Dendritic cell treated with granulocyte-macrophage colony-stimulating factor and Interleukin-4, amounts not matched to agents 40 ng/mL and 50 ng/mL, for 4 days (primary cell): ENCODE data around the gene DVL2.

ENCODE experiments used
- H3K27ac Mint-ChIP-seq: one replicate; pipeline ENCODE4 v1.8.0; 2022; ENCODE audit warnings: mild to moderate bottlenecking, mixed read lengths
- H3K27me3 Mint-ChIP-seq: one replicate; pipeline ENCODE4 v1.8.0; 2022; ENCODE audit warnings: mild to moderate bottlenecking, mixed read lengths
- H3K36me3 Mint-ChIP-seq: one replicate; pipeline ENCODE4 v1.8.0; 2022; ENCODE audit warnings: low read depth, mixed read lengths
- H3K4me1 Mint-ChIP-seq: one replicate; pipeline ENCODE4 v1.8.0; 2022; ENCODE audit warnings: low read depth, mixed read lengths
- H3K4me3 Mint-ChIP-seq: one replicate; pipeline ENCODE4 v1.8.0; 2022; ENCODE audit warnings: mild to moderate bottlenecking, moderate library complexity, mixed read lengths
- H3K9me3 Mint-ChIP-seq: one replicate; pipeline ENCODE4 v1.8.0; 2022; ENCODE audit warnings: mixed read lengths
- intact Hi-C: fragments of 100-400 bp; cut with micrococcal nuclease; formaldehyde crosslinking; loops from one replicate; pipeline ENCODE4 v1.15.0; 2022

Gene DVL2

DNA sequence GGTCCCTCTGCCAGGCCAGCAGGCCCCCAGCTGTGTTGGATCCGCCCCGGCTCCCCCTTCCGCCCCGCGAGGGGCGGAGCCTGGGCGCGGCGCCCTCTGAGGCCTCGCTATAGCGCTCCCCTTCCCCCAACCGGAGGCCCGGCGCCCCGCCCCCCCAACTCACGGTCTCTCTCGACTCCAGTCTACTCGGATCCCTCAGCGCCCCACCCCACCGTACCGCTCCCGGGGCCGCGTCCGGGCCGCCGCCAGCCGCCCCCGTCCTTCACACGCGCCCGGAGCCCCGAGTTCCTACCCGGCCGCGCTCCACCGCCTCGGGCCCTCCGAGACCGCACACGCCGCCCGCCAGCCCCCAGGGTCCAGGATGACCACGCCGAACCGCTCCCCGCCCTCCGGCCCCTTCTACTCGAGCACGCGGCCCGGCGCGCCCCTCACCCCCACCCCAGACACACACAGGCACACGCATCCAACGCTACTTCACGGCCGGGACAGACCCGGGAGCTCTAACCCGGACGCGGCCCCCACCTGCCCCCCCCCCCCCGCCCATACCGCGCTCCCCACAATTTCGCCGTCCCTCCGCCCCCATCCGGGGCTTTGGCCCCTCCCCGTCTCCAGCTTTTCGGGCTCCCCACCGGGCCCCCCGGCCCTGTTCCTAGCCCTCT is 3.6 kb upstream of the DVL2 start:
- Mint-ChIP-seq H3K27ac (peak overlapping the region; percentile 98), H3K9me3 (no peaks in the 10 kb centered on the region), H3K4me1 (peaks cover 61% of the 10 kb centered on the region), H3K36me3 (peaks cover 91% of the 10 kb centered on the region), H3K4me3 (peak overlapping the region; percentile 98), H3K27me3 (no peaks in the 10 kb centered on the region)
- intact Hi-C loops: no loop called here

GRCh38 chr17:7237266-7237760 is 3.0 kb upstream of the DVL2 start:
- Mint-ChIP-seq H3K4me1 (peaks cover 67% of the 10 kb centered on the region), H3K27me3 (no peaks in the 10 kb centered on the region)

DNA sequence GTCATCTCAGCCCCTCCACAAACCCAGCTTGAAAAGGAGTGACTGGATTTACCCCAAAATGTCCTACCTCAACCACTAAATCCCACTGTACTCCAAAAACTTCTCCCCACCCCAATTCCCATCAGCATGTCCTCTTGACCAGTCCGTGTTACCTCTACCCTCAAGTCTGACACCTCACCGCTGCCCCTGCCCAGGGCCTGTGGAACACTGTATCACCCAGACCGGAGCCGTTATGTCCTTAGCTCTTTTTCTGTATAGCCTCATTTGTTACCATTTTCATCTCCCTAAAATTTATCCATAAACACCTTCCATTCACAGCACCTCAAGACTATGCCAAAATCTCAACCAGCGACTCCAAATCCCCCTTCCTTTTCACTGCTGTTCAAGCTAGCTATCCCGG is 2.5 kb upstream of the DVL2 start:
- Mint-ChIP-seq H3K4me1 (peaks cover 72% of the 10 kb centered on the region), H3K9me3 (peaks cover 6% of the 10 kb centered on the region), H3K27ac (peak overlapping the region; percentile 98), H3K4me3 (peak overlapping the region; percentile 98), H3K27me3 (no peaks in the 10 kb centered on the region), H3K36me3 (peaks cover 87% of the 10 kb centered on the region)
- intact Hi-C loops: no loop called here

More at GRCh38 chr17:7237266-7237760, 3.0 kb upstream of the DVL2 start:
- H3K4me3 Mint-ChIP-seq: peak overlapping the region; percentile 98
- peak overlapping the region; percentile 98 for H3K27ac Mint-ChIP-seq
- intact Hi-C loops: no loop called here
- peaks cover 87% of the 10 kb centered on the region for H3K36me3 Mint-ChIP-seq
- H3K9me3 Mint-ChIP-seq: peaks cover under 1% of the 10 kb centered on the region

DNA sequence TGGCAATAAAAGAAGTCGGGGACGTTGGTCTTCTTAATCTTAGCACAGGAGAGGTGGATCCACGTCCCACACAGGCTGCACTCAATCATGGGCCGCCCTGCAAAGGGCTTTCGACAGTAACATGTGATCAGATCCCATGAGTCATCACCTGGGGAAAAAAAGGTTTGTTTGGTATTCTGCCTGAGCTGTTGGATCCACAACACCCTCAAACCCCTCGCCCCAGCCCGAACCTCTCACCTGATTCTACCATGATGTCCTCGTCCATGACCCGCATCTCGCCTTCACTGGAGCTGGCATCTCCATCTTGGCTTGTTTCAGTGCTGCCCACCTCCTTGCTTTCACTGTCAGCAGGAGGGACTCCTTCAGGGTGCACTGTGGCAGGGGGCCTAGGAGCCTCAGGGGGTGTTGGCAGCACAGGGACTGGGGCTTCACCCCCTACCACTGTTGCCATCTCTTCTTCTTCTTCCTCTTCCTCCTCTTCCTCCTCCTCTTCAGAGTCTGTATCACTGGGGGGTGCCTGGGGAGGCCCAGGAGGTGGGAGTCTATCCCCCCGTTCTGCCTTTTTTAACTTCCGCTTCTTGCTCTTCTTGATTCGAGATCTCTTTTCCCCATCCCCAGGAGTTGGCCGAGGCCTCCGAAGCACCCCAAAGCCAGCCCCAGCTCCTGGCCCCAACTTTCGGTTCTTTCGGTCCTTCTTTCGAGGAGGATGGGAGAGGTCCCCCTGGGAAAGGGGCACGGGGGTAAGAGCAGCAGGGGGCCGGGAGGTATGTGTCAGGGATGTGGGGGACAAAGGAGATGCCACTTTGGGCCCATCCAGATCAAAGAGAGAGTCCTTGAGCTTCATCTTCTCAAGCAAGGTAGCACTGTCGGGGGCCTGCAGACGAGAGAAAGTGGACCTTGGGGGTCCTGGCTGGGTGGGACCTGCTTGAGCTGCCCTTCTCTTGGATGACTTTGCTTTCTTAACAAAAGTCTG is 1.7 kb upstream of the DVL2 start:
- Mint-ChIP-seq H3K4me3 (peak overlapping the region; percentile 32), H3K27ac (peak overlapping the region; percentile 98), H3K9me3 (peaks cover 7% of the 10 kb centered on the region), H3K36me3 (peaks cover 81% of the 10 kb centered on the region), H3K4me1 (peaks cover 74% of the 10 kb centered on the region), H3K27me3 (no peaks in the 10 kb centered on the region)
- intact Hi-C loops: loop anchor here (2.0 kb wide), 1 partner anchor 17 kb away; the partner anchor contains the start of genes ACADVL and DLG4

DNA sequence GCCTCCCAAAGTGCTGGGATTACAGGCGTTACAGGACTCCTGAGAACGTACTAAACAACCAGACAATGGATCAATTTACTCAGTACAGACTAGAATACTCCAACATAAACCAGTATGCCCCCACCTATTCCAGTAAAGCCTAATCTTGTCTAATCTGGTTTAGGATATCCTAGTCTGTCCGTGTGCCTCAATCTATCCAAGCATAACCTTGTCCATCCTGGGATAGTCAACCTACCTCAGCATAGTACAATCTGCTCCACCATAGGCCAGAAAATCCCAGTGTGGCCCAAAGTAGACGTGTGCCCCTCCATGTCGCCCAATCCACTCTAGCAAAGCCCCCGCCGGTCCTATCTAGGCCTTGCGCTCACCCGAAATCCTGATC is 625 bp downstream of the DVL2 start:
- Mint-ChIP-seq H3K36me3 (peaks cover 83% of the 10 kb centered on the region), H3K27me3 (no peaks in the 10 kb centered on the region), H3K9me3 (peaks cover 7% of the 10 kb centered on the region), H3K27ac (peak overlapping the region; percentile 98), H3K4me3 (peak overlapping the region; percentile 94), H3K4me1 (peaks cover 70% of the 10 kb centered on the region)
- intact Hi-C loops: loop anchor here (2.0 kb wide), 1 partner anchor 15 kb away; the partner anchor contains the start of genes ACADVL and DLG4

DNA sequence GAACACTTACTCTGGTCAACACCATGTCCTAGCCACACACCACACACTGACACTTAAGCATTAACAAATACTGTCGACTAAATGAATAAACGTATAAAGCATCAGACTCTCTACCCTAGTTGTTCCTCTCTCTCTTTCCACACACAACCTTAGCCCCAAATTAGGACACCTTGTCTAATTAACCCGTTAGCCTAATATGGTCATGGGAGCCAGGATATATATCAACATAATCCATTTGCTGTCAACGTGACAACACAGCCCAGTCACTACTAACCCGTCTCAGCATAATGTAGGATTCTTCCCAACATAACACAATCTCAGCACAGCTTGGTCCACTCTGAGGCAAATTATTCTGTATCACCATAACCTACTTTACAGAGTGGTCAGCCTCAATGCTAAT is 2.2 kb downstream of the DVL2 start:
- H3K9me3 Mint-ChIP-seq: peaks cover 7% of the 10 kb centered on the region
- no peaks in the 10 kb centered on the region for H3K27me3 Mint-ChIP-seq
- intact Hi-C loops: no loop called here
- no peak overlapping the region for H3K4me3 Mint-ChIP-seq
- peaks cover 83% of the 10 kb centered on the region for H3K36me3 Mint-ChIP-seq
- no peak overlapping the region for H3K27ac Mint-ChIP-seq
- H3K4me1 Mint-ChIP-seq: peaks cover 64% of the 10 kb centered on the region

DNA sequence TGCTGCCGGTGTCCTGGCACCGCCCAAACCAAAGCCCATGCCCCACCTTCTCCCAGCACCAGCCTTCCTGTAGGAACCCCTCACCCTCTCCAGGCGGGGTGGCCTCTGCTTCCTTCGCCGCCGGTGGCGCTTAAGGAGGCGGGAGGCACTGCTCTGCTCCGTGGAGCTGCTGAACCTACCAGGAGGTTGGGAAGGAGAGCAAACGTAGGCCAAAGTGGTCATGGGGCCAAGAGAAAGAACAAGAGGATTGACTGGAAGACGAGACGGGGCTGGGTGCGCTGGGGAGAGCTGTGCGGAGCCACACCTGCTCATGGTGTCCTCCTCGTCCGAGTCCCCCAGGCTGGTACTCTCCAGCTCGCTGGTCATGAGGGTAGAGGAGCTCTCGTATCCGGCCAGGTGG is 4.8 kb downstream of the DVL2 start:
- Mint-ChIP-seq H3K9me3 (peaks cover 7% of the 10 kb centered on the region), H3K36me3 (peaks cover 83% of the 10 kb centered on the region), H3K27me3 (no peaks in the 10 kb centered on the region), H3K27ac (no peak overlapping the region), H3K4me1 (peaks cover 38% of the 10 kb centered on the region), H3K4me3 (no peak overlapping the region)
- intact Hi-C loops: no loop called here

GRCh38 chr17:7228920-7229319 is 5.4 kb downstream of the DVL2 start:
- no peak overlapping the region for H3K27ac Mint-ChIP-seq

GRCh38 chr17:7226721-7227710 is 7.3 kb downstream of the DVL2 start:
- no peaks in the 10 kb centered on the region for H3K27me3 Mint-ChIP-seq
- intact Hi-C loops: no loop called here
- no peak overlapping the region for H3K4me3 Mint-ChIP-seq
- peak overlapping the region; percentile 25 for H3K27ac Mint-ChIP-seq
- peaks cover 3% of the 10 kb centered on the region for H3K9me3 Mint-ChIP-seq
- peaks cover 94% of the 10 kb centered on the region for H3K36me3 Mint-ChIP-seq
- peaks cover 20% of the 10 kb centered on the region for H3K4me1 Mint-ChIP-seq

More at GRCh38 chr17:7228920-7229319, 5.4 kb downstream of the DVL2 start:
- Mint-ChIP-seq H3K9me3 (peaks cover 7% of the 10 kb centered on the region), H3K27me3 (no peaks in the 10 kb centered on the region), H3K36me3 (peaks cover 83% of the 10 kb centered on the region), H3K4me1 (peaks cover 36% of the 10 kb centered on the region), H3K4me3 (no peak overlapping the region)
- intact Hi-C loops: no loop called here

GRCh38 chr17:7225711-7226331 is 8.5 kb downstream of the DVL2 start:
- Mint-ChIP-seq H3K27me3 (no peaks in the 10 kb centered on the region), H3K4me3 (no peak overlapping the region), H3K27ac (no peak overlapping the region), H3K36me3 (peaks cover 96% of the 10 kb centered on the region), H3K4me1 (peaks cover 22% of the 10 kb centered on the region), H3K9me3 (no peaks in the 10 kb centered on the region)
- intact Hi-C loops: no loop called here

- Mint-ChIP-seq H3K4me3 (no peak overlapping the region), H3K36me3 (peaks cover 89% of the 10 kb centered on the region), H3K27ac (no peak overlapping the region), H3K4me1 (peaks cover 24% of the 10 kb centered on the region), H3K27me3 (no peaks in the 10 kb centered on the region), H3K9me3 (no peaks in the 10 kb centered on the region)
- intact Hi-C loops: no loop called here
These were observed 9.6 kb downstream of the DVL2 start for GRCh38 chr17:7224661-7225111.

GRCh38 chr17:7224110-7224509 is 10.2 kb downstream of the DVL2 start:
- Mint-ChIP-seq H3K36me3 (peaks cover 85% of the 10 kb centered on the region), H3K9me3 (no peaks in the 10 kb centered on the region), H3K27me3 (no peaks in the 10 kb centered on the region), H3K4me3 (no peak overlapping the region), H3K4me1 (peaks cover 30% of the 10 kb centered on the region), H3K27ac (no peak overlapping the region)
- intact Hi-C loops: no loop called here

DNA sequence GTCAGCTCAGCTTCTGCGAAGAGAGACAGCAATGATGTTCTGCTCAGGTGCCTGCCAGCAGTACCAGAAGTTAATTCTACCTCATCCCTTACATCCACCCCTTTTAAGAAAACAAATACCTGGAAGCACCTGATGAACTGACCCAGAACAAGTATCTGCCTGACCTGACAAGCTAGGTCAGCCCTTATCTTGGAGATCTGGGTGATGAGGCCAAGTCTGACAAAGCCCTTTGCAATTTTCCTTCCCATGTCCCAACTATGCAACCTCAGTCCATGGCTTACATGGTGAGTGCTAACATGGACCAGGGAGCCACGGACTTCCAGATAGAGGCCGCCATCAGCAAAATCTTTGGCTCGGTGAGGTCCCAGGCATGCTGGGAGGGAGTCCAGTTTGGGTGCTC is 10.9 kb downstream of the DVL2 start:
- H3K36me3 Mint-ChIP-seq: peaks cover 78% of the 10 kb centered on the region
- intact Hi-C loops: no loop called here
- H3K9me3 Mint-ChIP-seq: no peaks in the 10 kb centered on the region
- H3K4me3 Mint-ChIP-seq: no peak overlapping the region
- no peaks in the 10 kb centered on the region for H3K27me3 Mint-ChIP-seq
- peaks cover 37% of the 10 kb centered on the region for H3K4me1 Mint-ChIP-seq
- H3K27ac Mint-ChIP-seq: no peak overlapping the region
